Mononuclear cell (primary cell): ENCODE results near the gene CAPN1. TPM values are rescaled to one million over a fixed set of nuclear protein-coding genes. Genes with fewer than 3 reads are reported as not detected.

Experiments
- H3K27me3 ChIP-seq: 2 replicates; pipeline ENCODE4 v1.6.0; 2011; ENCODE audit warnings: low read length, control low read depth; ENCODE audit not compliant: insufficient read depth
- H3K4me1 ChIP-seq: 2 replicates; pipeline ENCODE4 v1.5.1; 2011; ENCODE audit warnings: mild to moderate bottlenecking, low read length, control low read depth; ENCODE audit not compliant: insufficient read depth
- H3K4me3 ChIP-seq: 2 replicates; pipeline ENCODE4 v1.5.1; 2011; ENCODE audit warnings: mild to moderate bottlenecking, low read length, moderate library complexity
- H3K9me3 ChIP-seq: 2 replicates; pipeline ENCODE4 v1.5.1; 2011; ENCODE audit warnings: low read depth, mild to moderate bottlenecking, control low read depth, low read length
- total RNA-seq: library from RNA; depleted of rRNA; stranded (reverse); fragments of >200 nt; gene quantifications from one replicate; pipeline ENCODE4 v1.2.3, GENCODE V29; 2012

CAPN1 gene
- total RNA-seq, 1 donor: 76.2 TPM

DNA sequence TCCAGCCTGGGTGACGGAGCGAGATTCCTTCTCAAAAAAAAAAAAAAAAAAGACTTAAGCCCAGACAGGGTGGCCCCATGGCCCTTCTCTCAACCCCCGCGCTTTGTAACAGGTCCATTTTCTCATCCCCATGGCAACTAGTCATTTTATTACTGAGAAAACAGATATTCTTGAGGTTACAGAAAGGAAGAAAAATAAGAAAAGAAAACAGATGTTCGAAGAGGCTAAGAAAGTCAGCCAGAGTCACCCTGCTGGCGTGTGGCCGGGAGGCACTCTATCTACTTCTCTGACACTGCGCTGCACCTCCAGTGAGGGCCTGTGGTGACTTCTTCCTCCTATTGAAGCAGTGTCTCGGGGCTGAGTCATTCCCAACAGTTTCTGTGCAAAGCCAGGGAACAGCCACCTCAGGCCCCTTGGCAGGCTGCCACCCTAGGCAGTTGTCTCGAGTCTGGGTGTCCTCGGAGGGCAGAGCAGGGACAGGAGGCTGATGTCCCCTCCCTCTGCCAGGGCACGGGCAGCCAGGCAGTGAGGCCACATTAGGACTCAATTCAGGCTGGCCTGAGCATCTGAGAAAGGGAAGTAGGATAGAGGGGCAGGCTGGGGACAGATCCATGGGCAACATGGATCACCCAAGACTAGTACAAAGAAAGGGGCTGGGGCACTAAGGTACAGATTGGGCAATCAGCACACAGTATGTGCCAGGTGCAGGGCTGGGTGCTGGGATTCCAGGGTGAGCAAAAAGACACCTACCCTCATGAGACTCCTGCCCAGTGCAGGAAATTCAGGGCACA is 31.0 kb upstream of the CAPN1 start:
- no peak overlapping the region for H3K4me3 ChIP-seq
- H3K4me1 ChIP-seq: peaks cover 47% of the 10 kb centered on the region
- no peaks in the 10 kb centered on the region for H3K27me3 ChIP-seq
- H3K9me3 ChIP-seq: no peaks in the 10 kb centered on the region

DNA sequence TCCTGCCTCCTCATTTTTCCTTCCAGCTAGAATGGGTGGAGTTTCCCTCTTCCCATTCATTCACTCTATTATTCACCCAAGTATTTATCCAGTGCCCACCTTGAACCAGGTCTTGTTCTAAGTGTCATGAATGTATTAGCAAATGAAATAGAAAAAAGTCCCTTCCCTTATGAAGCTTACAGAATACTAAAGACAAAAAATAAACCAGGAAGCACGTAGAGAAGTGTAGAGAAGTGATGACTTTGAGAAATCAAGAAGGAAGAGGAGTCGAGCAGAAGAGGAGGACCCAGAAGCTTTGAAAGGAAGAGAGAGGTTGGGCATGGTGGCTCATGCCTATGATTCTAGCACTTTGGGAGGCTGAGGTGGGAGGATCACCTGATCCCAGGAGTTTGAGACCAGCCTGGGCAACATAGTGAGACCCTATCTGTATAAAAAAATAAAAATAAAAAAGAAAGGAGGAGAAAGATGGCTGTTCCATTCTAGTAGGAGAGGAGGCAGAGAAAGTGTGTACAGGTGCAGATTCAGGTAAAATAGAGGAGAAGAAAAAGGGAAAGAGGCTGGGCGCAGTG is 30.3 kb upstream of the CAPN1 start:
- Histone ChIP-seq H3K4me3 (no peak overlapping the region), H3K9me3 (no peaks in the 10 kb centered on the region), H3K4me1 (peaks cover 44% of the 10 kb centered on the region), H3K27me3 (no peaks in the 10 kb centered on the region)

DNA sequence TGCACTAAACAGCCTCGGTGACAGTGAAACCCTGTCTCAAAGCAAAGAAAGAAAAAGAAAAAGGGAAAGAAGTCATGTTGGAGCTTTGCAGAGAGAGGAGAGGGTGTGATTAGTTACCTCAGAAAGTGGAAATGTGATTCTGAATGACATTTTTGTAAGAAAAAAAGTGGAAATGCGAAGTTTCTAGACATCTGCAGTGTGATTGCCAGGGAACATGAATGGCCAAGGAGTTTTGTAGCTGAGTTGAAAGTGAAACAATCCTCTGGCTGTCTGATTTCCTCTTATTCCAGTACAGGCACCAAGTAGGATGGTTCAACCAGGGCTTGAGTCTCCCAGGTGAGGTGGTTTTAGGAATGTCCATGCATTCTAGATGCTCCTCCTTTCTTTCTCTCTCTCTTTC is 29.6 kb upstream of the CAPN1 start:
- Histone ChIP-seq H3K9me3 (no peaks in the 10 kb centered on the region), H3K4me1 (peaks cover 46% of the 10 kb centered on the region), H3K4me3 (no peak overlapping the region), H3K27me3 (no peaks in the 10 kb centered on the region)

DNA sequence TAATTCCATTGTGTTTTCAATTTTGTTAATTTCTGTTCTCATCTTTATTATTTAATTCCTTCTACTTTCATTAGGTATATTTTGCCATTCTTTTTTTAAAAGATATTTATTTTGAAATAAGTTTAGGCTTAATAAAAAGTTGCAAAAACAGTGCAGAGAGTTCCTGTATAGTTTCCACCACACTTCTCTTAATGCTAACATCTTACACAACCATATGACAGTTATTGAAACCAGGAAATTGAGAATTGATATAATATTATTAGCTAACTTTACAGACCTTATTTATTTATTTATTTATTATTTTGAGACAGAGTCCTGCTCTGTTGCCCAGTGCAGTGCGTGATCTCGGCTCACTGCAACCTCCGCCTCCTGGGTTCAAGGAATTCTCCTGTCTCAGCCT is 25.5 kb upstream of the CAPN1 start:
- Histone ChIP-seq H3K9me3 (no peaks in the 10 kb centered on the region), H3K27me3 (no peaks in the 10 kb centered on the region), H3K4me3 (no peak overlapping the region), H3K4me1 (peaks cover 23% of the 10 kb centered on the region)

DNA sequence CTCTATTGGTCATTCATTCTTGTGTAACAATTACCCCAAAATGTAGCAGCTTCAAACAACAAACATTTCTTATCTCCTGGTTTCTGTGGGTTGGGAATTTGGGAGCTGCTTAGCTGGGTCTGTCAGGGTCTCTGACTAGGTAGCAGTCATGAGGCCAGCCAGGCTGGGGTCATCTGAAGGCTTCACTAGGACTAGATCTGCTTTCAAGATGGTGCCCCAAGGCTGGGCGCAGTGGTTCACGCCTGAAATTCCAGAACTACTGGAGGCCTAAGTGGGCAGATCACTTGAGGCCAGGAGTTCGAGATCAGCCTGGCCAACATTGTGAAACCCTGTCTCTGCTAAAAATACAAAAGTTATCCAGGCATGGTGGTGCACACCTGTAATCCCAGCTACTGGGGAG is 24.8 kb upstream of the CAPN1 start:
- H3K4me3 ChIP-seq: no peak overlapping the region
- no peaks in the 10 kb centered on the region for H3K9me3 ChIP-seq
- peaks cover 16% of the 10 kb centered on the region for H3K4me1 ChIP-seq
- no peaks in the 10 kb centered on the region for H3K27me3 ChIP-seq

DNA sequence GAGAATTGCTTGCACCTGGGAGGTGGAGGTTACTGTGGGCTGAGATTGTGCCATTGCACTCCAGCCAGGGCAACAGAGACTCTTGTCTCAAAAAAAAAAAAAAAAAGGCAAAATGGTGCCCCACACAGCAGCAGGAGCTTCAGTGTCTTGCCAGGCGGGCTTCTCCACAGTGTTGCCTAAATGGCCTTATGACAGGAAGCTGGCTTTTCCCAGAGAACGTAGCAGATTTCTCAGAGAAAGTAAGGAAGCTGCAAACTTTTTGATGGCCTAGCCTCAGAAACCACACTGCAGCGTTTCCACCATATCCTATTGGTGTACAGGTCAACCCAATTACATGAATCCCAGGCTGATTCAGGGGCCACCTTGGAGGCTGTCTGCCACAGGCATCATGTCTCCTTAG is 24.4 kb upstream of the CAPN1 start:
- Histone ChIP-seq H3K4me3 (no peak overlapping the region), H3K9me3 (no peaks in the 10 kb centered on the region), H3K27me3 (no peaks in the 10 kb centered on the region), H3K4me1 (peaks cover 12% of the 10 kb centered on the region)

DNA sequence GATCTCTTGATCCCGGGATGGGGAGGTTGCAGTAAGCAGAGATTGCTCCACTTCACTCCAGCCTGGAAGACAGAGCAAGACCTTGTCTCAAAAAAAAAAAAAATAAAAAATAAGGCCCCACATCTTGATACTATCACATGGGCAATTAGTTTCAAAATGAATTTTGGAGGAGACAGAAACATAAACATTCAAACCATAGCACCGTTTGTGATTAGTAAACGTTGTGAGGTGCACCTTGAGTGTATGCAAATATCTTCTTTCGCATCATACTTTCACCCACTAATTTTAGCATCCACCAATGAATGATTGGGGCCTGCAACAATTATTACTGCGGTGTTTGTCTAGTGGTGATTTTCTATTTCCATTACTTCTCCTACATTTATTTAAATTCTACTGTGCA is 22.7 kb upstream of the CAPN1 start:
- Histone ChIP-seq H3K27me3 (no peaks in the 10 kb centered on the region), H3K4me1 (peaks cover 6% of the 10 kb centered on the region), H3K4me3 (no peak overlapping the region), H3K9me3 (no peaks in the 10 kb centered on the region)

DNA sequence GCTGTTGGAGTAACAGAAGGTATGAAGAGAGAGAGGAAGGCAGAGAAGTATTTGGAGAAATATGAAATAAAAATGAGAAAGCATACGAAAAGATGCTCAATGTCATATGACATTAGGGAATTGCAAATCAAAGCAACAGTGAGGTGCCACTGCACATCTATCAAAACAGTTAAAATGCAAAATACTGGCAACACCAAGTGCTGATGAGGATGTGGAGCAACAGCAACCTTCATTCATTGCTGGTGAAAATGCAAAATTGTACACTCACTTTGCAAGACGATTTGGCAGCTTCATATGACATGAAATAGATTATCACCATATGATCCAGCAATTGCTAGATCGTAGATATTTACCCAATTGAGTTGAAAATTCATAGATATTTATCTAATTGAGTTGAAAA is 21.1 kb upstream of the CAPN1 start:
- Histone ChIP-seq H3K4me3 (no peak overlapping the region), H3K27me3 (no peaks in the 10 kb centered on the region), H3K4me1 (peaks cover 6% of the 10 kb centered on the region), H3K9me3 (no peaks in the 10 kb centered on the region)

DNA sequence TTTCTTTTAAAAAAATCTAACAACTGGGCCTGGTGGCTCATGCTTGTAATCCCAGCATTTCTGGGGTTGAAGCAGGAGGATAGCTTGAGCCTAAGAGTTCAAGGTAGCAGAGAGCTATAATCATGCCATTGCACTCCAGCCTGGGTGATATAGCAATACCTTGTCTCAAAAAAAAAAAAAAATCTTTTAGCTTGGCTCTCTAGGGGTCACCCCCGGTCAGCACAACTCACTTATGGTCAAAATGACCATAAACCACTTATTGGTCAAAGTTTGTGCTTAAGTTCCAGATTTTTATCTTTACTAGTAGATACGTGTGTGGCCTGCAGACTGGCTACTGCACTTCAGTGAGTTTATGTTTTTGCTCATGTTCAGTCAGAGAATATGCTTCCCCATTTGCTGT is 18.0 kb upstream of the CAPN1 start:
- Histone ChIP-seq H3K27me3 (no peaks in the 10 kb centered on the region), H3K9me3 (no peaks in the 10 kb centered on the region), H3K4me1 (peaks cover 2% of the 10 kb centered on the region), H3K4me3 (no peak overlapping the region)

DNA sequence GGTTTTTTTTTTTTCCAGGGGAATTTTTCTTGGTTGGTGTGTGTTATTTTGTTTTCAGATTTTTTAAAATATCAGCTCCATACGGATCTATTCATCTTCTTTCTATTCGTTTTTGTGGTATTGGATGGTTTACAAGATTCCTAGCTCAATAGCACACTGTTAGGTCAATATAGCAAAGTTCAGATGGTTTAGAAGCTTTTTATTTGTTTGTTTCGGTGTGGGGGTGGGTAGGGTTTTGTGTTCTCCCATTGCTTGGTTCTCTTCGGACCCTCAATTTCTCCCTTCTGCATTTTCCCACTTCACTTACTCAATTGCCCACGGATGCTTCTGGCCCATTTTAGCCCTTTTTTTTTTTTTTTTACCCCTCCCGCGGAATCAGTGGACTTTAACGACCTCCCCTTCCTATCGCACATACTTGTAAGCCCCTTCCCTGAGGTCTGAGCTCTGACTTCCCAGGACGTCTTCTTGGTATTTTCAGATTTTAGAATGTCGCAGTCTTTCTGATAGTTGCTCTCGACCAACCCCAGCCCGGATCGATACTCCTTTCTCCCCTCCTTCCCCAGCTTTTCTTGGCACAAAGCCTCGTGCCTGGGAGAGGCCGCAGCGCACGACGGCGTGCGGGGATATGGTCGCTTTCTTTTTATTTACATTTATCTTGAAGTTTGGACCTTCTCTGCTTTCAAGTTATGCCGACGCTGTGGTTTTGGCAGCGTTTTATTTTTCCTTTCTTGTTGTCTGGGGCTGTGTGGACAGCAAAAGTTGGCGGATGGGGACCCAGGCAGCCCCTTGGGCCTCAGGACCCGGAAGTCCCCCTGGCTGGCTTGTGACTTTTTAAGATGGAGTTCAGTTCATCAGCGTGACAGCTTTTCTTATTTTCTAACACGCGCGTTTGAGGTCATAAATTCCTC is 16.1 kb upstream of the CAPN1 start:
- no peak overlapping the region for H3K4me3 ChIP-seq
- no peaks in the 10 kb centered on the region for H3K9me3 ChIP-seq
- no peaks in the 10 kb centered on the region for H3K27me3 ChIP-seq

DNA sequence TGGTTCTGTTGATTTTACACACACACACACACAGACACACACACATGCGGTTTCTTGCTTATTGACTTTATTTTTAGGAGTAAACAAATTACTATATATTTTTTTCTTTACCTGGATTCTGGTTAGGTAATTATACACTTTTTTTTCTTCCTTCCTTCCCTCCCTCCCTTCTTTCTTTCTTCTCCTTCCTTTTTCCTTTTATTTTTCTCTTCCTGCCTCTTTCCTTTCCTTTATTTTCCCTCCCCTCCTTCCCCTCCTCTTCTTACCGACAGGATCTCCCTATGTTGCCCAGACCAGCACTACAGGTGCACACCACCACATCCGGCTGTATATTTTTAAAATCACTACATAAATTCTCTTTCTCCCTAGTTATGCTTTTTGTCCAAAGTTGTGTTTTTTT is 14.8 kb upstream of the CAPN1 start:
- Histone ChIP-seq H3K4me3 (no peak overlapping the region), H3K27me3 (no peaks in the 10 kb centered on the region), H3K9me3 (no peaks in the 10 kb centered on the region), H3K4me1 (peaks cover 15% of the 10 kb centered on the region)

More for the DNA sequence above, 16.1 kb upstream of the CAPN1 start:
- peaks cover 15% of the 10 kb centered on the region for H3K4me1 ChIP-seq

DNA sequence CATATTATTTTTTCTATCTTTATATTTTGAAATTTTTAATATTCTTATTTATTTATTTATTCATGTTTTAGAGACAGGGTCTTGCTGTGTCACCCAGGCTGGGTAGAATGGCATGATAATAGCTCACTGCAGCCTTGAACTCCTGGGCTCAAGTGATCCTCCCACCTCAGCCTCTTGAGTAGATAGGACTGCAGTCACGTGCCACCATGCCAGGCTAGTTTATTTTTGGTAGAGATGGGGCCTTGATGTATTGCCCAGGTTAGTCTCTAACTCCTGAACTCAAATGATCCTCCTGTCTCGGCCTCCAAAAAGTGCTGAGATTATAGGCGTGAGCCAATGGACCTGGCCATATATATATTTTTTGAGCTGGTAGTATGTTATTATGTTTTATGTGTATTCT is 14.1 kb upstream of the CAPN1 start:
- Histone ChIP-seq H3K9me3 (no peaks in the 10 kb centered on the region), H3K27me3 (no peaks in the 10 kb centered on the region), H3K4me1 (peaks cover 15% of the 10 kb centered on the region), H3K4me3 (no peak overlapping the region)

DNA sequence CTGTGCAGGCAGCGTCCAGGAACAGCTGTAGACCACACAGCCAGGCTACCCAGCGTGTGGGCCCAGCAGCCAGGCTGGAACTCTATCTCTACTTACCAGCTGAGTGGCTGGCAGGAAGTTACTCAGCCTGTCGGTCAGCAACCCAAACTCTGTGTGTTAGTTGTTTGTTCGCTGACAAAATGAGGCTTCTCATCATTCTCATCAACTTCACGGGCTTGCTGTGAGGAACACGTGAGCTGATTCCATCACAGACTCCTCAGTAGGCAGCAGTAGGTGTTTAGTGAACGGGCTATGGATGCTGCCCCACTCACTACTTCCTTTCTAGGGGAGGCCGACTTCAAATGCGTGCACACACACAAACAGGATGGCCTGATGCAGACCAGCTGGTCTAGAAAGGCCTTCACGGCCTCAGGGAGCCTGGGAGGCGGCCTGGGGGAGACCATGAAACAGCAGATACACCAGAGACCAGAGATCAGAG is 12.5 kb upstream of the CAPN1 start:
- no peak overlapping the region for H3K4me3 ChIP-seq
- peaks cover 15% of the 10 kb centered on the region for H3K4me1 ChIP-seq
- H3K27me3 ChIP-seq: no peaks in the 10 kb centered on the region
- no peaks in the 10 kb centered on the region for H3K9me3 ChIP-seq

DNA sequence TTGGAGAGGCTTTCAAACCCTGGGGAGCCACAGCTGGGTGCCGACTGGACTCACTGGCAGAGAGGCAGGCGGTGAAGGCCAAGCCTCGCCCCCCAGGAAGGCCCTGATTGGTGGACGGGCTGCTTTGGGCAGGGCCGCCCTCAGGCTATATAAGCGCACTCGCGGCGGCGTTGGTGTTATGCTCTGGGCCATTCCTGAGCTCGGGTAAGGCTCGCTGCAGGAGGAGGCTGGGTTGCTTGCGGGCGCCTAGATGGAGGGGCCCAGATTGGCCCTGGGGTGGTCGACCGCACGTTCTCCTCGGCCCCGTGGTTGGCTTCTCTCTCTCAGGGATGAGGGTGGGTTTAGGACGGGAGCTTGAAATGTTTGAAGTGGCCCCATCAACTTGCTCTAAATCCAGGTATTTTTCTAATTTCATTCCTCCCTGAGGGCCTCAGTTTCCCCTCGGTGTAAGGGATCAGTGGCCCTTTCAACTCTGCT is 11.6 kb upstream of the CAPN1 start, which contains the start of gene SPDYC:
TSS of gene SPDYC (plus strand) at position 176 of the 477 bp plus-strand sequence. CDS start 1,125 bp downstream, outside the sequence.
- H3K4me3 ChIP-seq: no peak within 1 kb of the TSS
- no peaks in the 10 kb centered on the region for H3K27me3 ChIP-seq
- H3K4me1 ChIP-seq: peaks cover 15% of the 10 kb centered on the region
- no peaks in the 10 kb centered on the region for H3K9me3 ChIP-seq

DNA sequence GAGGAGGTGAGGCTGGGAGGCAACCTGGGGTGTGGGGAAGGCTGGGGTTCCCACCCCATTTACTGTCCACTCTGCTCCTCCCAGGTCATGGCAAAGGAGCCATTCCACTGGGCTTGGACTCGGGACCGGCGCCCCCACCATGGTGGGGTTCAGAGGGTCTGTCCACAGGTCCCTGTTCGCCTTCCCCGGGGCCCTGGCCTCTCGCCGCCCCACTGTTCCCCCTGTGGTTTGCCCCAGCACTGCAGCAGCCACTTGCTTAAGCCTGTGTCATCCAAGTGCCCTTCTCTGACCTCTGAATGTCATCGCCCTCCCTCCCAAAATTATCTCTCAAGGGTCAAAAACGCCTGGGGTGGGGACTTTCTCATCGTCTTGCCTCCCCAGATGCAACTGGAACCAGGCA is 9.1 kb upstream of the CAPN1 start:
- Histone ChIP-seq H3K4me1 (peaks cover 15% of the 10 kb centered on the region), H3K27me3 (no peaks in the 10 kb centered on the region), H3K4me3 (no peak overlapping the region)

More for the DNA sequence above, 9.1 kb upstream of the CAPN1 start:
- no peaks in the 10 kb centered on the region for H3K9me3 ChIP-seq
